NCI-H2029 treated with DMSO at 0.1 percent for 48 hours (cell line): ENCODE data around the gene GPR12.

Experiments used
- DNase-seq: peaks from one replicate; lab custom pipeline; 2025; lab: John Stamatoyannopoulos, UW

Gene GPR12, protein sequence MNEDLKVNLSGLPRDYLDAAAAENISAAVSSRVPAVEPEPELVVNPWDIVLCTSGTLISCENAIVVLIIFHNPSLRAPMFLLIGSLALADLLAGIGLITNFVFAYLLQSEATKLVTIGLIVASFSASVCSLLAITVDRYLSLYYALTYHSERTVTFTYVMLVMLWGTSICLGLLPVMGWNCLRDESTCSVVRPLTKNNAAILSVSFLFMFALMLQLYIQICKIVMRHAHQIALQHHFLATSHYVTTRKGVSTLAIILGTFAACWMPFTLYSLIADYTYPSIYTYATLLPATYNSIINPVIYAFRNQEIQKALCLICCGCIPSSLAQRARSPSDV

DNA sequence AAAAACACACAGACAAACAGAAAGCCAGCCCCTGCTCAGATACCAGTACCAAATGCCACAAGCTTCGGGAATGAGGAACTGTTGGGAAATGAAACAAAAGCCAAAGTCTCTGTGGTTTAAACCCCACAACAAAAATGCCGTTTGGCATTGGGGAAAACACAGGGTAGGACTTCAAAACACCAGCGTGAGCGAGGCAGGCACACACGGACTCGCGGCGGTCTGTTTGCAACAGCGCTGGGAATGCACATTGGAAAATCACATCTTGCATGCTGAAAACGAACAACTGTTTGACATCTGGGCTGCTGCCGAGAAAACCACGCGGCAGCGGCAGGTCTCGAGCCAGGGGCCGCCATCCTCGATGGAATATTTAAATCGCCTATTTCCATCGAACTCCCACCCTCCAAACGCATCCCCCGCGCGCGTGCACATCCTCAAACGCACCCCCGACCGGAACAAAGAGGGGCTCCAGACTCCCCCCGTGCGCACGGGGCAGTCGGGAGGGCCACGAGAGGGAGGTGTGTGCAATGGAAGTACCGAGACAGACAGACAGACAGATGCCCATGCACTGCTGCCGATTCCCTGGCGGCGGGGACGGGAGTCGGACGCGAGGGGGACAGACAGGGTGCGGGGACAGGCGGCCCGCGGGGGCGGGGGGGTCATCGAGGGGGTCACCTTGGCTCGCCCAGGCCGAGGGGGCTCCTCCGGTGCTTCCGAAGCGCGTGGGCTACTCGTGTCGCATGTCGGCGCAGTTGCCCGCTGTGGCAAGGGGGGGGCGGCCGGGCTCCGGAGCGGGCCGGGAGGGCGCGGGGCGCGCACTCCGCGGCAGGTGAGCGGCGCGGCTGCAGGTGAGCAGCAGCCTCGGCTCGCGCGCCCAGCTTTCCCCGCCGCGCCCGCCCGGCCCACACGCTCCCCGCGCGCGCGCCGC lies at the start of gene GPR12:
Gene GPR12 (minus strand): TSS at position 880 of the 925 bp plus-strand sequence. CDS start 959 bp downstream, outside the sequence.
- no peak for DNase-seq

DNA sequence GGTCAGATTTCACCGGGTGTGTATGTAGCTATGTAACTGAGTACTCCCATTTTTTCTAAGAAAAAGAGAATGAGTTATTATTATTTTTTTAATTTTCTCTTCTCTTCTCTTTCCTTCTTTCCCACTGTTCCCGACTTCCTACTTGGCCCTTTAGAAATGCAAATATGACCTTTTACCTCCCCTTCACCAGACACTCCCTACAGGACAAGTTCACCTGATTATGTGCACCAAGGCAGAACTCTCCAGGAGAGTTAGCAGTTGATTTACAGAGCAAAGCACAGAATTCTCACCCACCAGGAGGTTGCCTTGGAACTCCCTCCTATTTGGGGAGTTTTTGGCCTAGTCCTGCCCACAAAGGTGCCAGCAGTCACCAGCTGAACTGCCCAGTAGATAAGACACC lies 49.5 kb upstream of the GPR12 start:
- DNase-seq: no peak

DNA sequence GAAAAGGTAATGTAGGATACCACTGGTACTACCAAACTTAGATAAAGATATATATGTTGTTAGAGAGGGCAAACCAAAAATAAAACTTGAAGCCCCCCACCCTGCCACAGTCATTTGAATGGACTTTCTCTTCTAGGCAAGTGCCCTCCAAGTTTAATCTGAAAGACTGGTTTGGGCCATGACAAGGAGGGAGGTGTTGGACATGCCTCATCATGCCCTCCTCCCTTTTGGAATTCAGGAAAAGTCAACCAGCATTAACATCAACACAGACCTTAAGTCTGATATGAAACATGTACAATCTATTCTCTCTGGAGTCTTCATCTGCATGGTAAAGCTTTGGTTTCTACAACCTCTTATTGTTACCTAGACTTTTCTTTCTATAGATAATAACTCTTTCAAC lies 46.3 kb upstream of the GPR12 start:
- DNase-seq: no peak

DNA sequence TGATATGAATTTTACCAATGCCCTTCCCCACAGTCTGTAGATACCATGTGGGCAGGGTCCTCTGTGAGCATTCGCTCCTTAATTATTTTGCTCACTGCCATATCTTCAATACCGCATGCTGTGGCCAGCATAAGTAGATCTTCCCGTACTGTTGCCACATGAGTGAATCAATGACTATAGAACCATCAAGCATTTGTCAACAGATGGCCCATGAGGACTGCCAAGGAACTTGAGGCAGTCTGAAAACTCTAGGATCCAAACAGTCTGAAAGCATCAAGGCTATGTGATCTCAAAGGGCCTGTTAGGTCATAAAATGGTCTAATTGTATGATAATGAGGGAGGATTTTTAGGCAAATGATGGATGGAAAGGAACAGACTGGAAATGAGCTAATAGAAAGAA lies 27.4 kb upstream of the GPR12 start:
- no peak for DNase-seq

DNA sequence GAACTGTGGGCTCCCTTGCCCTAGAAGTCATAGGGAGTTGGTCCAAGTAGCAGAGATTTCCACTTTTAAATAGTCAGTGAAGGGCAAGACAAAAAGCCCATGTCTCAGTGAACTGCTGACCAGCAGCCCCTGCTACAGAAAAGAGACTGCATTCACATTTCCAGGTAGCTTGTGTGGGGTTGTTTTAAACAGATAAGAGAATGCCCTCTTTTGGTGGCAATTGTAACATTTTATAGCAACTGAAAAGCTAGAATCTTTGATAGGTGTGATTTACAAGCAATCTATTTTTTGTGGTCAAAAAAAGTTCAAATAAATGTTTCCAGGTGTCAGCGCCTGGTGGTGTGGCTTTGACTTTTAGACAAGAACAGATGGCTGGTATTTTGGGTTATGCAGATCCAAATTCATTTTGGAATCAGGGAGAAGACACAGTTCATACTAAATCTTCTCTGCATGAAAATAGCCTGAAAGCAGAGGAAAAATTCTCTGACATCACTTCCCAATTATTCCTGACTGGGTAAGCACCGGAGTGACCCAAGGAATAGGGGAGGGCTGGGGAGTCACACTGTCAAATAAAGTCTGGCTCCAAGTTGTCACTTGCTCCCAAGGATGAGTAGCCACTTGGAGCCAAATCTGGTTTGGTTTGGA lies 26.2 kb upstream of the GPR12 start:
- DNase-seq: no peak

DNA sequence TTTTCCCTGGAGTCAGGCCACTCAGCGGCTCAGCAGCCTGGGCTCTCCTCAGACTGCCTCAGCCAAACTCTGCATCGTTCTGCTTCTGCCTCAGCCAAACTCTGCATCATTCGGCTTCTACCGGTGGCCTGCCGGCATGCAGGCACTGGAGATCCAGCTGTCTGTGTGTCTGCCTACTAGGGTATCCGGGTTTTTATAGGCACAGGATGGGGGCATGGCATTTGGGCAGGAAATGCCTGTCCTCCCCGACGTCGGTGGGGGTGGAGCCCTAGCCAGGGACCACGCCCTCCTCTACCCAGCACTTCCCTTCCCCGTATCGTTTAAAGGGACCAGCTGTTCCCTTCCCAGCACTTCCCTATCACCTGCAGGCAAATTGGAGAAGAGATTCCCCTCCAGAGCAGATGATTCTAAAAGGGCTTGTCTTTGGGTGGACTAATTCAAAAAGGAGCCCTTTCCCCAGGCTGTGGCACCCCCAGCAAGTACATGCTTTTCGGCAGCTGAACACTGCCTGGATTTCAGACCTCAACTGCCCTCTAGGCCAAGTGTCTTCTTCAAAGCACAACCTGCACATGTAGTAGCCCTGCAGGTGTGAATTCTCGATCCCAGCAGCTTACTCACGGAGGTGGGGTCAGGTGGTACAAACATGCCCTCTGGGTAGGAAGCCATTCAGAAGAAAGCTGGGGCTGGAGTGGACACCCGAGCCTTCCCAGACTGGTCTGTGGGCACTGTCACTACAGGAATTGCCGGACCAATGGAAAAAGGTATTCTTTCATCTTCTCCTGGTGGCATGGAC lies 25.4 kb upstream of the GPR12 start:
- DNase-seq: no peak

DNA sequence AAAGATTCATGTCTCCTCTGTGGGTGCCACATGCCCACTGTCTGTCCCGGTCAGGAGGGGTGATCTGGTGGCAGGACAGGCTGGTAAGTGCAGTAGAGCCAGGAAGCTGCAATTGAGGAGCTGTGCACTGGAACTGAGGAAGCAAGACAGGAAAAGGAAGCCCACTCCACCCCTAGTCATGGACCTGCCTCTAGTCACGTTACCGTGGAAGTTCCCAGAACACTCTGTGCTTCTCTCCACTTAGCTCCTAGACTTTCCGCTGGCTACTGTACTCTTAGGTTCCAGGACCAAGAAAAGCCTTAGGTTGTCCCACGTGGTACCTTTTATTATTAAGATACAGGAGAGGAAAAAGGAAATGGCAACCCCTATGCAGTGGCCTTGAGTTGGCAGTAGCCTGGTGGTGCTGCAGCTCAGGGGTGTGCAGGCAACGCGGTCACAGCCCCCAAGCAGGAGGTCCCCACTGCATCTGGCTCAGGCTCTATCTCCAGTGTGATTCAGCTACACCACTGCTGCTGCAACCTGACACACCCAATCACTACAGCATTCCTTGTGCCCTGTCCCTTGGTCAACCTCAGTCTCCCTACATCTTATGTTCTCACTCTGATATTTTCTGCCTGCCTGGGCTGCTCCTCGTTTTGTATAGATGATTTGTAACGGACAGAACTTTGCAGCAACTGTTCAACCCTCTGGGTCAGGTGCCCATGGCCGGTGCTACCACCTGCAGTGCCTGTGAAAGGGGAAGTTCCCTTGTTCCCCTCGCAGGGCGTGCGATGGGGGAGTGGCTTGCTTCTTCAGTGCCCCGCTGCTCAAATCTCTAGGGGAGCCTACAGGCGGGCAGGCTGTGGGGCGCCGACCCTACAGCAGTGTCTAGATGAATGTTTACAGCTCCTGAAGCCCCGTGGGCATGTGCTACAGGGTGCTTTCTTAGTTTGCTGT lies 24.4 kb upstream of the GPR12 start:
- DNase-seq: no peak

DNA sequence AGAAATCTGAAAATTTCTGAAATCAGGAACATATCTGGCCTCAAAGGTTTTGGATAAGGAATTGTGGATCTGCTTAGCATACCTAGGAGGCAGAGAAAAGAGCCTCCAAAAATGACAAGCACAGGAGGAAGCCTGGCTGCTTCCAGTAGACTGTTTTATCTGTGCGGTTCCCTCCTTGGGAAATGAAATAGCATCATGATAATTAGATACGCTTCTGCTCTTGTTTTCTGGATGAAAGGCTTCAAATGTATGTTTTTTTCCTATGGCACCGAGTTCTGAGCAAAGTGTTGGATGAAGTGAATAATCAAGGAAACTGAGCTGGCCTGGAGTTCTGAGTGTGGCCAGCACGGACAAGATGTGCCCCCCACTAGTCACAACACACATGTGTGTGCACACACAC lies 19.8 kb upstream of the GPR12 start:
- DNase-seq: no peak

DNA sequence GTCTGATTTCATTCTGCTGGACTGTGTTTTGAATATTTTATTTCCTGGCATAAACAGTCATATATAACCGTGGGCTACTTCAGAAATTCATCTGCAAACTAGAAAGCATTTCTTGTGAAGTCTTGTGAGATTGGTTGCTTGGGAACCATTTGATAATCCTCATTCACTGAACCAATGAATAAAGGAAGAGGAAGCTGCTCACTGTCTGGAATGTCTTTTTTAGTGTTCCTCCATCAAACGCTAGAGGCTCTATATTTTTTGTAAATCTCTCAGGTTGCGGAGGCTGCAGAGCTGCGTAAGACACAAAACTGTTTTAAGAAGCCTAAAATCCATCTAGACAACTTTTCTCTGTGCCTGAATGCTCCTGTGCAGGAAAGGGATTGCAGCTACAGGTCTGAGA lies 18.7 kb upstream of the GPR12 start:
- DNase-seq: no peak

DNA sequence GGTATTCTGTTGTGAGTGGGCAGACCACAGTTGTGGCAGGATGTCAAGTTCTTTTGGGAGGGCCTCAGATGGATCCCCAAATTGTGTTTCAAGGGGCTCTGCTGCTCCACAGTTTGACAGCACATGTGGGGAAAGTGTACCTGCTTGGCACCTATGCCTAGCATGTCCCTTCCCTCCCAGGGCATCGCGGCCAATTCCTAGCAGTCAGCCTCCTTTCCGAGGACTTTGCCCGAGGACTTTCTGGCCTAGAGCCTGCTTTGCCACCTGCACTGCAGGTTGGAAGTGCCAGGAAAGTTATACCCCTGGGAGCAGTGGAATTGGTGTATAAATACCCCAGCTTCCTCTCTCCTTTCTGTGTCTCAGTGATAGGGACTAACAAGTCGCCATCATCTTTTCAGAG lies 11.9 kb upstream of the GPR12 start:
- DNase-seq: no peak

DNA sequence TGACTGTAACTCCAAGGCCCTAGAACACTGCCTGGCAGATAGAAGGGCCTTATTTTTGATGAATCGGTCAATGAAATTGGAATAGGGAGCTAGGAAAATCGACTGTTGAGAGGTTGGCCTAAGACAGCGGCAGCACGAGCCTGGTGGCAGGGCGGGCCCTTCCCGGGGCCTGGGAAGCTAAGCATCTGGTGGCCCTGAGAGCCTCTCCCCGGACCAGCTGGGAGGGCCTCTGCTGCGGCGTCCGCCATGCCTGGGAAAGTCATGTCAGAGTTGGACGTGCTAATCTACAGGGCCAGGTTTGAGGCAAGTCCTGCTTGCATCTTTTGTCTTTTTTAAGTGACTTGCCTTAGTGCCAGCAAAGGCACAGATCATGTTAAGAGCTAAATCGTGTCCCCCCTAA lies 11.2 kb upstream of the GPR12 start:
- DNase-seq: no peak

DNA sequence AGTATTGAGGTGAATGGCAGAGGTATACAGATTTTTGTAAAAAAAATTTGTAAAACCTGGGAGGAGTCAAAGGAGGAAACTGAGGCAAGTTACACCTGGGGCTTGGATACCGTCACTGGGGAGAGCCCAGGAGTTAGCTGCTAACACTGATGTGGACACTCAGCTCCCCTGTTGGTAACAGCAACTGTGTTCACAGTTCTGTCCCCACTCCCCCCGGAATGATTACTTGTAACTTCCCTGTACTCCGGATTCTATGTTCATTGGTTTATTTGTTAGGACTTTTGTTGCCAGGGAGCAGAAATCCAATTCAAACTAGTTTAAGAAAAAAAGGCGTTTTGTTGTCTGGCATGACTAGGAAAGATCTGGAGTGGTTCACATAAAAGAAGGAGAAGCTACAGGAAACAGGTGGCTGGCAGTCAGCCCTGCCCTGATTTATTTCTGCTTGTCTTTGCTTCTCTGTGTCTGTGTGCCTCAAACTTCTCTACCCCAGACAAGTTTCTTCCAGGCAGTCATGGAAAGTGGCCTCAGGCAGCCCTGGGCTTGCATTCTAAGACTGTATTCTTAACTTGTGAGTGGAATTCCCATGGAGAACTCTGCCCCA lies 2.3 kb upstream of the GPR12 start:
- peak; percentile 18 for DNase-seq

DNA sequence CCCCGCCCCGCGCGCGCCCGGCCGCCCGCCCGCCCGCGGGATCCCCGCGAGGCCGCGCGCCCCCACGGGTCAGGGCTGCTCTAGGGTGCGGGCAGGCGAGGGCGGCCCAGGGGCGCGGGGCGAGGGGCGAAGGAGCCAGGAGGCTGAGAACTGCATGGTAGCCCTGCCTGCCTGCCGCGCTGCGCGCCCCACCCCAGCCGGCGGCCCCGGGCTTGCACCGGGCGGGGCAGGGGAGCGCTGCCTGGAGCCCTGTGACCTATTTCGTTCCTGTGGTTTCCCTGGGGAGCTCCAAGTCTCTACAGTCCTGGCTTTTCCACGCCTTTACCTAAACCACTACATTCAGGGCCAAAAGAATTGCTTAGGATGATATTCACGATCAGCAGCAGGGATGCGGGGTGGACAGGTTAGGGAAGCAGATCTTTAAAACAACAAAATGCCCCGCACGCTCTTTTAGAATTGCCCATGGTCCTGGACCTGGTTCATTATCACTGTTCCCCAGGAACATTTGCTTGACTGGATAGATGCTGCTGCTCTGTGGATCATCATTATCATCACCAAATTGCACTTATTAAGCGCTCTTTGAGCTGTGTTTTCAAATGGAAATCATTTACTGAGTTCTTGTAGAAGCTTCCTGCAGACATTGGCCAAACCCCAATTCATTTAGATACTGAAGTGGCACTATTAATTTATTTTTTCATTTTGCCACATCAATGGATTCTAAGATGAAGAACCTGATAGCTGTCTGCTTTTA lies 421 bp upstream of the GPR12 start:
- DNase-seq: no peak

DNA sequence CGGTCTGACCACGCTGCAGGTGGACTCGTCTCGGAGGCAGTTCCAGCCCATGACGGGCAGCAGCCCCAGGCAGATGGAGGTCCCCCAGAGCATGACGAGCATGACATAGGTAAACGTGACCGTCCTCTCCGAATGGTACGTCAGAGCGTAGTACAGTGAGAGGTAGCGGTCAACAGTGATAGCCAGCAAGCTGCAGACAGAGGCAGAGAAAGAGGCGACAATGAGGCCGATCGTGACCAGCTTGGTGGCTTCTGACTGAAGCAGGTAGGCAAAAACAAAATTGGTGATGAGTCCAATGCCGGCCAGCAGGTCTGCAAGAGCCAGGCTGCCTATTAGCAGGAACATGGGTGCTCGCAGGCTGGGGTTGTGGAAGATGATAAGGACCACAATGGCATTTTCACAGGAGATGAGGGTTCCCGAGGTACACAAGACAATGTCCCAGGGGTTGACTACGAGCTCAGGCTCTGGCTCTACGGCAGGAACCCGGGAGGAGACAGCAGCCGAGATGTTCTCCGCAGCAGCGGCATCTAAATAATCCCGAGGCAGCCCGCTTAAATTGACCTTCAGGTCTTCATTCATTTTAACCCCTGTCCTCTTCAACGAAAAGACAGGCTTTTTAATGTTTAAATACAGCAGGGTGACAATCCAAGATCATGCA lies 1.2 kb downstream of the GPR12 start:
- no peak for DNase-seq

DNA sequence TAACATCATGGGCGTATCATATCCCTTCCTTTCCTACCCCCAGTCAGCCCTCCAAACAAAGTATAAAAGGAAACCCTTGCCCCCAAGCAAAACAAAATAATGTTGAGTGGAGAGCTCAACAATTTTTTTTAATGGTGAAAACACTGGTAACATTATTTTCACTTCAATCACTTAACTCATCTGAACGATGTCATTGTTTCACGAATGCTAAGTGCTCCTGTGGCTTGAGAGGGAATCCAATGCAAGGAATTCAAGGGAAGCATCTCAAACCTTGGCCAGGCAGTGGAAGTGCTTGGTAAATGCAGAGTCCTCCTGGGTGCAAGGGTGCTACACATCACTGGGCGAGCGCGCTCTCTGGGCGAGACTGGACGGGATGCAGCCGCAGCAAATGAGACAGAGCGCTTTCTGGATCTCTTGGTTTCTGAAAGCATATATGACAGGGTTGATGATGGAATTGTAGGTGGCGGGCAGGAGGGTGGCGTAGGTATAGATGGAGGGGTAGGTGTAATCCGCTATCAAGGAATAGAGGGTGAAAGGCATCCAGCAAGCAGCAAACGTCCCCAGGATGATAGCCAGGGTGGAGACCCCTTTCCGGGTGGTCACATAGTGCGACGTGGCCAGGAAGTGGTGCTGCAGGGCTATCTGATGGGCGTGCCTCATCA lies 2.0 kb downstream of the GPR12 start:
- no peak for DNase-seq

DNA sequence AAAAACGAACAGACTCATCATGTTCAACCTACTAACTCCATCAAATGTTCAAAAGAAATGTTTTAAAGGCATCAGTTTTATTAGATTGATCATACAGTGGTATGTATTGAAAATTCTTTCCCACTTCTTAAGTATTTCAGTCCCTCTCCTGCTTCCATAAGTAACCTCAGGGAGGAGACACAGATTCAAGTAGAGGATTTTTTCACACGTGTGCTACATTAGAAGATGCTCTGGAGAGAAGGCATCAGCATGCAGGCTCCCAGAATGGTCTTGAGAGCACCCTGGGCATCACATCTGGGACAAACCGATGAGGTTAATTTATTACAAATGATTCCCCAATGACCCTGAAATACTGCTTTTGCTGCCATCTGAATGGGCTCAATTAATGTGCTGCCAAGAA lies 3.6 kb downstream of the GPR12 start:
- DNase-seq: no peak

DNA sequence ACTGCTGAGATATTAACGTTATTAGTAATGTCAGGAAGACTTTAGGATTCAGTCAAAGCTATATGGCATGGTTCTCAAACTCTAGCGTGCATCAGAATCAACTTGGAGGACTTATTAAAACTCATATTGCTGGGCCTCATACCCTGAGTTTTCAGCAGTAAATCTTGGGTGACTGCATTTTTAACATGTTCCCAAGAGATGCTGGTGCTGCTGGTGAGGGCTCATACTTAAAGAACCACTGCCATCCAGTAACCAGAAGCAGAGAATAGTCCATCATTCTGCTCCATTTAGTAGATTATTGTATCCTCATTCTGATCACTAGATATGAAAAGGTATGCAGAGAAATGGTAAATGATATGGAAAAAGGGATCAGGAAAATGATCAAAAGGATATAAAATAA lies 7.9 kb downstream of the GPR12 start:
- no peak for DNase-seq

DNA sequence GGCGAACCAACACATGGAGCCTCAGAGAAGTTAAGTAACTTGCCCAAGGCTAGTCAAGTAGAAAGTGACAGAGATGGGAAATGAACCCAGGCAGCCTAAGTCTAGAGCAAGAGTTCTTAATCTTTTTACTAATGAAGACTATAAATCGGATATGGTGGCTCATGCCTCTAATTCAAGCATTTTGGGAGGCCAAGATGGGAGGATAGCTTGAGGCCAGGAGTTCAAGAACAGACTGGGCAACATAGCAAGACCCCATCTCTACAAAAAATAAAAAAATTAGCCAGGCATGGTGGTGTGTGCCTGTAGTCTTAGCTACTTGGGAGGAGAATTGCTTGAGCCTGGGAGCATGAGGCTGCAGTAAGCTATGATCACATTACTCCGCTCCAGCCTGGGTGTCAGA lies 10.7 kb downstream of the GPR12 start:
- no peak for DNase-seq

DNA sequence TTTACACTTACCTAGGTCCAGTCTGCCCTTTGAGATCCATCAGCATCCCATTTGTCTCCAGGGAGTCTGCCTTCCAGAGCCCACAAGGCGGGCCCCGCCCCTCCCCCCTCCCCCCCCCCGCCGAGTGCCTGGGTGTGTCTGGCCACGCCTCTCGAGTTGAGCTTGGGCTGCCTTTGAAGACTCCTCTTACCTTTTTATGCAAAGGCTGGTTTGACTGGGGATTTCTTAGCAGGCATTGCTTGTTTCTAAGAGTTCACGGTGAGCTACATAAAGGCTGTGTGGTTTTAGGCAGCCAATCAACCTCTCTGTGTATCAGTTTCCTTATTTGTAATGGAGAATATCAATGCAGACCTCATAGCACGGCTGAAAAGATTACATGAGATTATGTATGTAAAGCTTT lies 11.3 kb downstream of the GPR12 start:
- DNase-seq: no peak
